GM21576 (cell line): ENCODE data around the gene MCC.

Experiments
- ATAC-seq: cut with Tn5 transposase; IDR thresholded peaks from one replicate; pipeline ENCODE4 v1.9.1; 2021; ENCODE audit warnings: mild to moderate bottlenecking, moderate library complexity; ENCODE audit not compliant: unreplicated experiment

The MCC gene

GRCh38 chr5:113123618-113124017, 364.6 kb downstream of the MCC start:
- ATAC-seq = no peak

DNA sequence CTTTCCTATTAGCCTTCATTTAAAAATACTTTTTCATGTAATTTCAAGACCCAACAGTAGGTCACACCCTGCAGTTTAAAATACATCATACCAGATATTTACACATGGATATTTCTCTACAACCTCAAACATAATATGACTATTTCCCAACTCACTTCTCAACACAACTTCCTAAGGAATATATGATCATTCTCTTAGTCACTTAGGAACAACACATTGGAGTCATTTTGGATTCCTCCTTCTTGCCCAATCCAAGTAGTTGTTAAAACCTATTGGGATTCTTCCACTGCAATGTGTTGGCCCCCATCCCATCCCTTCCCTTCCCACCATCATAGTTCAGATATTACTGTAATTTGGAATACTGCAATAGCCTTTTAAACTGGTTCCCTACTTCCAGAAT, 366.2 kb downstream of the MCC start:
- ATAC-seq = no peak

DNA sequence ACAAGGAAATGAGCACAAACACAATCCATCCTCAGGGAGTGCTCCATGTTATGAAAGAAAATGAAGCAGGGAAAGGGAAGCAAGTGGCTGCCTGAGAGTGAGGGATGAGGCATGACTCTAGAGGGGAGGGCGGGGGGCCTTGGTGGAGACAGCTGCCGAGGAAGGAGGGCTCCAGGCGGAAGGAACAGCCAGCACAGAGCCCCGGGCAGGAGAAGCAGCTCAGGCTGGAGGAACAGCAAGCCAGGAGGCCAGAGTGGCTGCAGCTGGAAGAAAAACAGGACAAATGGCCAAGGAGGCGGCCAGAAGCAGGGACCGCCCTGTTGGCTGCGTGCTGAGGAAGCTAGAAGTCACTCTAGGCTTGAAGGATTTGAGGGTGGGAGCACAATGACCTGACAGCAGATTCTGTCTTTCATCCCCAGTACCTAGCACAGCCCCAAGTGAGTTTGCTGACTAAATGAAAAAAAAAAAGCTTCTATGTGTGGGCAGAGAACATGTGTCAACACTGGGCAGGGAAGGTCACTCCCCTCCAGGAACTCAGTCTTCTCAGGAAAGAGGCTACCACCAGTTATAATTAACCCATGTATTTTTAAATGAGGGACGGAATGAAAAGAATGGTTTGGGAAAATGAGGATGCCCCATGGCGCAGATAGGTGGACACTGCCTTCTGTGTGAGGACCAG, 368.9 kb downstream of the MCC start:
- no peak for ATAC-seq

DNA sequence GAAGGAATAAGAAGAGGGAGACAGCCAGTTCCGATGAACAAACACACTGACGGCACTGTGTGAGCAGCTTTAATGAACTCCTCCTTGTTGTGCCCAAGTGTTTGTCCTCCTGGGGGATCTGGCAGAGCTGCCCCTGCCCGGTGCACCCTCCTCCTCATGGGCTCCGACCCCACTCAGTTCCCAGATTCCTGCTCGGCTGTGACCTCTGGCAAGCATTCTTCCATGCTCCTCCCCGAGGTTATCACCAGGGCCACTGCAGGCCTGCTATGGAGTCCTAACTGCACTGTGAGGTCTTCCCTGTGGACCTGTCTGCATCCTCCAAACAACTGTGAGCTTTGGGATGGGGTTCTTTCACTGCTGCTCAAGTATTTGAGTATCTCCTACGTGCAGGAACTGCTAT, 369.5 kb downstream of the MCC start:
- ATAC-seq = no peak

DNA sequence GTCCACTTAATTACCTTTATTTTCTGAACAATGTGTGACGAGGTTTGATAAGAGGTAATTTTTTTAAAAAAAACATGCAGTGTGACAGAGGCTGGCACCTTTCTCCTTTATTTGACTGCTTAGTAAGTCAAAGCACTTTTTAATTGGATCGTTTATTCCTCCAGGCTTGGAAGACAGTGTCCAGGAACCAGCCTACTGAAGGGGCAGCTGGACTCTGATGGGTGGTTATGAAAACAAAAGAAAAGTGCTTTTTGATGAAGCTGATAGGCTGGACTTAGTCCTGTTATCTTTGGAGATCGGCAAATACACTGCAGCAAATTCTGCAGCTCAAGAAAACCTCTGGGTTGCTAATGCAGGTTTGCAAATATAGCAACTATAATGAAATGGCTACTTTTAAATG, 370.0 kb downstream of the MCC start:
- ATAC-seq = no peak

DNA sequence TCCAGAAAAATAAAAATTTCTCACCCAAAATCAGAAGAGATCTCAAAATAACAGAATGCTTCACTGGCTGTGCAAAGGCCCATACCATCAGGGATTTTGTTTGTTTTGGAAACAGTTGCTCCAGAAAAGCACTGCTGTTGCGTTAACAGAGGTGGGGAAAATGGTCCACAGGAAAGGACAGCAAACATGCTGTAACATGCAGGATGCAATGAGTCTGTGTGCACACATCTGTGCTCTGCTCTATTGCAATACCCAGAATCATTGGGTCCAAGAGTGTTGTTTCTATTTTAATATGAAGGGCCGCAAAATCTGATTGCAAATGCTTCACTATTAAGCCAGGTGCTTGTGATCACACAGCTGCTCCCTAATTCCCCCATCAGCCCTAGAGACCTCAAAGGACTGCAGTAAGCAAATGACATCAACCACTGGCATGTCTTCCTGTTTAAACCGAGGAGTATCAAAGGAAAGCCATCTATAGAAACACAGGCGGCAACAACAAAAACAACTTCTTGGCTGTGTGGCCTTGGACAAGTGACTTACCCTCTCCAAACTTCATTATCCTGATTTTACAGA, 370.6 kb downstream of the MCC start:
- ATAC-seq = no peak

DNA sequence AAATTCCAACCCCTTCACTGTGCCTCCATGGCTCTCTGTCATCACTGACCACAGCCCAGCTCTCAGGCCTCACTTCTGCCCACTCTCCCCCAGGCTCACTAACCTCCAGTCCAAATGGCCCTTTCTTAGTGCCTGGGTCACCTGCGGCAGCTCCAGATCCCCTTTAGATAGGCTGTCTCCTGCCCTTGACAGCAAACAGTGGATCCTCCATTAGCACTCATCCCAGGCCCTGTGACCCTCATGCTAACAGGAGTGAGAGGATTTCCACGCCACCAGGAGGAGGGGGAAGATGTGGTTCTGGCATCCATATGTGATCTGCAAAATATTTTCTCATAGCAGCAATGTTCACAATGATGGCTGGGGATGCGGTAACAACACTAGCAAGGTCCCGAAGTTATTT, 372.3 kb downstream of the MCC start:
- no peak for ATAC-seq

DNA sequence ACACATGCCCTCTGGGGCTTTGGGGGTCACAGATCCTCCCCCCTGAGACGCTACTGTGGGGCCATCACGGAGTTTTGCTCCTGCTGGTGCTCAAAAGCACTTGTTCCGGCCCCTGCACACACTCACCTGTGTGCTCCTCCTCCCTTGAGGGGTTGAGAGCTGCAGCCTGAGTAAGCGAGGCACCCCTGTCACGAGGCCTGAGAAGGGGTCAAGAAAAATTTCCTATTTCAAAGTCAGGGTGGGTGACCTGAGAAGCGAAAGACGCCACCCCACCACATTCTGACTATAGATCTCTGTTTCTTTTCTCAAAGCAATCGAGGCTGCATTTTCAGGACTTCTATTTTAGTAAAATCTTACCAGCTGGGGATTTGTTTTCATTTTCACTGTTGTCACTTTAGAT, 373.2 kb downstream of the MCC start:
- no peak for ATAC-seq

DNA sequence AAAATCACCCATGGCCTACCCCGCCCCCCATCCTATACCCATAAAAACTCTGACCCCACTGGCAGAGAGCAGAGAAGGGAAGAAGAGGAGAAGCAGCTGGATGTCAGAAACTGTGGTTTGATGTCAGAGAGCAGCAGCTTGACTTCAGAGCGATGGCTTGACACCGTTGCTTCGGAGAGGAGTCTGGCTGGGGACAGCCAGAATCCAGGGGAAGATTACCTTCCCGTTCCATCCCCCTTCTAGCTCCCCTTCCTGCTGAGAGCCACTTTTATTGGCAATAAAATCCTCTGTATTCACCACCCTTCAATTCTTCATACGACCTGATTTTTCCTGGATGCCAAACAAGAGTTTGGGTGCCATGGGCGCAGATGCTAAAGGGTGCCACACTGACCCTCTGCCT, 373.7 kb downstream of the MCC start:
- ATAC-seq = no peak

DNA sequence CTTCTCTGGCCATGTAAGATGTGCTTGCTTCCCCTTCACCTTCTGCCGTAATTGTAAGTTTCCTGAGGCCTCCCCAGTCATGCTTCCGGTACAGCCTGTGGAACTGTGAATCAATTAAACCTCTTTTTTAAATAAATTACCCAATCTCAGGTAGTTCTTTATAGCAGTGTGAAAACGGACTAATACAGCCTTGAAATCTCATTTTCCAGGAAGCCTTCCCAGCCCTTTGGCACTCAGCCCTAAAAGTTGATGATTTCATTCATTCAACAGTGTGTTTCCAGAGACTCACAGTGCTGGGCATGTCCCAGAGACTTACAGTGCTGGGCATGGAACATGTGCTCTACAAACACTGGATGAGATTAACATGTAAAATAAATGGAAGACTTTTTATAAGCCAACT, 375.8 kb downstream of the MCC start:
- no peak for ATAC-seq

DNA sequence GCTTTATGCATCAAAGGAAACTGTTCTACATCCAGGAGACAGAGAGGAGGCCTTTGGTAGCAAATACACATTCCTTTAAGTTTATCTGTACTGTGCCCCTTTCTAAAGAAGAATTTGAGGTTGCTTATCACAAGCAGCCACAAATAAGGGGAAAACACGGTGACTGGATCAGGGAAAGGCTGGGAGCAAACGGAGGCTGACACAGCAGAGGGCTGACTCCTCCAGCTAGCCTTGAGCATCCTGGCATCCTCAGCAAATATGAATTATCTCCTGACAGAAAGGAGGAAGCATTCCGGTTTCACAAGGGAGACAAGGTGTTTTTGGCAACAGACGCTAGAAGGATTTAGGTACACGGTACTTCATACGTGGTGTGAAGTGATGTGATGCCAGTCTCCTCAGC, 378.1 kb downstream of the MCC start:
- ATAC-seq = no peak

- ATAC-seq = no peak
Measured at GRCh38 chr5:113109344-113109743, 378.9 kb downstream of the MCC start.

- ATAC-seq = no peak
Measured at GRCh38 chr5:113108485-113108884, 379.8 kb downstream of the MCC start.

GRCh38 chr5:113106821-113107220, 381.4 kb downstream of the MCC start:
- ATAC-seq = no peak

GRCh38 chr5:113105693-113106280, 382.5 kb downstream of the MCC start:
- no peak for ATAC-seq

- no peak for ATAC-seq
Measured at GRCh38 chr5:113103330-113103729, 384.9 kb downstream of the MCC start.

DNA sequence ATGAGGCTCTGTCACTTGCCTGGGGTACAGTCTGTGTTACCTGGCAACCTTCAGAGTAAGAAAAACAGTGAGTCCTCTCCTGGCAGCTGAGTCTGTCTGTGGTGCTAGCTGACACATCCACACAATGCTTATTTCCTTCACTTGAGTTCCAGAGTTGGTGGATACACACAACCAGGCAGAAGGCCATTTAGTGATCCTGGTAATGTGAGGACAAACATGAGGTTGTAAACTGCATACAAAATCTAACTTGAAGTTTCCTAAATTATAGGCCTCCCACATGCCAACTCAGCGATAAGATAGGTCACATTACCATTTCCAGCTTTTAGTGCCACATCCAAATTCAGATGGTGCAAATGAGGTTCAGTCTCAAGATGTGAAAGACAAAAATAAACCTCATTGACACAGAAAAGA, 386.1 kb downstream of the MCC start:
- ATAC-seq = no peak

GRCh38 chr5:113100981-113101380, 387.3 kb downstream of the MCC start:
- ATAC-seq = no peak

- no peak for ATAC-seq
Measured at GRCh38 chr5:113099822-113100221, 388.4 kb downstream of the MCC start.

DNA sequence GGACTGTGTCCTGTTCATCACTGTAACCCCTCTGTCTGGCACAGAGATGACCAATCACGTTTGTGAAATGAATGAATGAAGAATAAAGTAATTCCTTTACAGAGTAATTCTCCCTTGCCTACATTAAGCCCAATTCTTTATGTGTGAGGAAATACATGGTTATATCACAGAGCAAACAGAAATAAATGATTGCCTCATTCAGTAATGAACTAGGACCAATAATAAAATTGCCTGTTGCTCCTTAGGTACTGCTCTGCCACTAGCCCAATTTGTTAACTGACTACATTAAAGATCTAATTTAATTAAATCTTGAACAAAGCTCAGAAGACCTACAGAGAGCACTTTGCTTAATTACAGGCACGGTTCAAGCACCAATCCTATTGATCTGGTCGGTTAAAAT, 389.9 kb downstream of the MCC start:
- no peak for ATAC-seq

DNA sequence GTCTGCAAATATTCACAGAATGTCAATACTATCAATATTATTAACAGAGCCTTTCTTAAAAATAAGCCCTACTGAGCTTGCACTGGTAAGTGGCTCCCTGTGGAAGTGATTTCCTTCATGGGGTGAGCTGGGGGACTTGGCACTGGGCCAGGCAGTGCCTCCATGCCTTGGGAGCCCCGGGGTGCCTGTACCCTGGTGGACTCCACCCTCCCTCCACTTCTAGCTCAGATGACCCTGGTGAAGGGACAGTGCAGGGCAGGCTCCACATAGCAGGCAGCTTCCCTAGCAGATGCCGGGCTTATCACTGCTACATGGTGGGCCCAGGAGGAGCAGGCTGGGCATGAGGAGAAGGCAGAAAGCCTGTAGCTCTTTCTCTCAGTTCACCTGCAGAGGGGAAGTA, 392.4 kb downstream of the MCC start:
- ATAC-seq = no peak

DNA sequence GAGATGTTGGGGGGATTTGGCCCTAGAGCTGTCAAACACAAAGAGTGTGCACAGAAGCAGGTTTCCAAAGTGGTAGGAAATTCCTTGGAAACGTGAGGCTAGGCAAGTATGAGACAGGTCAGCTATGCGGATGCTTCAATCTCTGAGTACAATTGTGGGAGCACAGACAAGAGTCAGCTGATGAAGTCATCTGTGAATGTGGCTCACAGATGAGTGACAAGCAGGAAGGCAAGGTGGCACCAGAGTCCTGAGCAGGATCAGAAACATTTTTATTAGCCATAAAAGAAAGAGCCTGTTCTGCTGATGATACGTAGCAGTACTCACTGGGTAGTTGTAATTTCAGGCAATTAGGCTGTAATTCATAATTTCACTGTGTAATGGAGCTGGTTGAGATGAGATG, 394.7 kb downstream of the MCC start:
- no peak for ATAC-seq

- ATAC-seq = no peak
Measured at GRCh38 chr5:113092683-113093082, 395.6 kb downstream of the MCC start.
